GM18907 (cell line): ENCODE results near the gene SLC2A10.

Source experiments
- ATAC-seq: cut with Tn5 transposase; IDR thresholded peaks from one replicate; pipeline ENCODE4 v1.9.1; 2021; ENCODE audit warnings: mild to moderate bottlenecking, moderate library complexity; ENCODE audit not compliant: unreplicated experiment

SLC2A10 gene

DNA sequence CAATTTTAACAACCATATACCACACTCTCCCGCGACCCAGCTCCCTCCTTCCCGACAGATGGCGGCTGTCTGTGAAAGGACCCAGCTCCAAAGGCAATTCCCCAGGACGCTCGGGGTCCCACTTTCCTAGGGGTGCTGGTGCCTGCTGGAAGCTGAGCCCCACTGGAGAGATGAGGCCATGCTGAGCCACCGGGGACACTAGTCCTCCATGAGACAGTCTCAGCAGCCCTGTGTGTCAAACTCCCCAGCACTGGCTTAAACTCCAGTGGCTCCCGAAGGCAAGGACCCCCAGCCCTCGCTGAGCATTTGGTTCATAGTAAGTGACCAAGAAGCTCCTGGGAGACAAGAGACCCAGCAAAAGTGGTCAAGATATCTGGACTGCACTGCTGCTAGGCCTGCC, 52.1 kb downstream of the SLC2A10 start:
- no peak for ATAC-seq

DNA sequence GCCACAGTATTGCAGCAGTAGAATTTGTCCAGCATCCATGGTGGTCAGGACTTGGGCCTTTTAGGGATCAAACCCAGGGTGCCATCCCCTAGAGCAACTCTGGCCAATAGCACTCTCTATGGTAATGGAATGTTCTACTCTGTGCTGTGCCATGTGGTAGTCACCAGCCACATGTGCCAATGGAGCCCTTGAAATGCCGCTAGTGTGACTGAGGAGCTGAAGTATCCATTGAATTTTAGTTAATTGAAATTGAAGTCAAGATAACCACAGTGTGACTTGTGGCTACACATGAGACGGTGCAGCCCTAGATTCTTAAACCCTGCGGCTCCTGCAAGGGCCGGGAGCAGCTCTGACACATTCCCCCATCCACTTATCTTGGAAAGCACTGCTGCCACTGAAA, 54.6 kb downstream of the SLC2A10 start:
- no peak for ATAC-seq

DNA sequence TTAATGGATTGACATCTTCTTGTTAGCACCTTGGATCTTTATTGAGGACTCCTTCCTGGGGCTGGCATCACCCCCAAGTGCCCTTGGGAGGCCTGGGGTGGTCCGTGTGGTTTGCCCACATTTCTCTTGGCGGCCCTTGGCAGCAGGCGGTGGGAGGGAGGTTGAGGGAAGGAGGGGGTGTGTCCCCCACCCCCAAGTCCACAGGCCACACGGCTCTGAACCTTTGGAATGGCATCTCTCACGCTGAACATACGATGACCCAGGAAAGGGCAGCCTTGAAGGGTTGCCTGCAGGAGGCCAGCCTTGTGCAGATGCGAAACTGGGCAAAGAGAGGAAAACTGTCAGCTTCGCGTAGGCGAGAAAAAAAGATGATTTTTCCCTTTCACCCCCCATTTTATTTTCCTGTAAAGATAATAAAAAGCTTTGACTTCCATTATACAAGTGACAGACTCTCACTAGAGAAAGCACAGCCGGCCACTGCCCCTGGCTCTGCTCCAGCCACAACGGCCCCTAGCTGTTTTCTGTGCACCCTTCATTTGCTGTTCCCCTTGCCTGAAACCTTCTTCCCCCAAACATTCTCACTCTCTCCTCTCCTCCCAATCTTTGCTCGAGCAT, 56.2 kb downstream of the SLC2A10 start:
- no peak for ATAC-seq

DNA sequence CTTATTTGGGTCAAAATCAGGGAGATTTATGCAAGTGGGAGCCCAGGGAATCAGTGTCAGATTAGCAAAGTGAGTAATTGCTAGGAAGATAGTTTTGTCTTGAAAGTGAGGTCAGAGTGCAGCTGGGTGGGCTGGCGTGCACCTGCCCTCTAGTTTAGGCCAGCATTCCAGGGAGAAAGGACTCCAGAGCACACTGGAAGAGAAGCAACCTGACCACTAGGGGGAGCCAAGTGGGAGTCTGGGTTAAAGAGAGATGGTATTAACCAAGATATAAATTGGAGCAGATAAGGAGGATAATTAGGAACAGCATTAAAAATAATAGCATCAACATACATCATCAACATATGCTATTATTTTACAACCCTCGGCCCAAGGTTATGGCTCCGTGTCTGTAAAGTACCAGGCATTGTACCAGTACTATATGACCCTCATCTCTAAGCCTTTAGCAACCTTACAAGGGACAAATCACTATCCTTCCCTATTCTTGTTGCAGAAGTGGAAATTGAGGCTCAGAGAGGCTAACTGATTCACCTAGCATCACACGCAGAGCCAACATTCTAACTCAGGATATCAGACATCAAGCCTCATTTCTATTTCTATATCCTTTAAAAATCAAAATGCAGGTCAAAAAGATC, 57.8 kb downstream of the SLC2A10 start:
- ATAC-seq = no peak

DNA sequence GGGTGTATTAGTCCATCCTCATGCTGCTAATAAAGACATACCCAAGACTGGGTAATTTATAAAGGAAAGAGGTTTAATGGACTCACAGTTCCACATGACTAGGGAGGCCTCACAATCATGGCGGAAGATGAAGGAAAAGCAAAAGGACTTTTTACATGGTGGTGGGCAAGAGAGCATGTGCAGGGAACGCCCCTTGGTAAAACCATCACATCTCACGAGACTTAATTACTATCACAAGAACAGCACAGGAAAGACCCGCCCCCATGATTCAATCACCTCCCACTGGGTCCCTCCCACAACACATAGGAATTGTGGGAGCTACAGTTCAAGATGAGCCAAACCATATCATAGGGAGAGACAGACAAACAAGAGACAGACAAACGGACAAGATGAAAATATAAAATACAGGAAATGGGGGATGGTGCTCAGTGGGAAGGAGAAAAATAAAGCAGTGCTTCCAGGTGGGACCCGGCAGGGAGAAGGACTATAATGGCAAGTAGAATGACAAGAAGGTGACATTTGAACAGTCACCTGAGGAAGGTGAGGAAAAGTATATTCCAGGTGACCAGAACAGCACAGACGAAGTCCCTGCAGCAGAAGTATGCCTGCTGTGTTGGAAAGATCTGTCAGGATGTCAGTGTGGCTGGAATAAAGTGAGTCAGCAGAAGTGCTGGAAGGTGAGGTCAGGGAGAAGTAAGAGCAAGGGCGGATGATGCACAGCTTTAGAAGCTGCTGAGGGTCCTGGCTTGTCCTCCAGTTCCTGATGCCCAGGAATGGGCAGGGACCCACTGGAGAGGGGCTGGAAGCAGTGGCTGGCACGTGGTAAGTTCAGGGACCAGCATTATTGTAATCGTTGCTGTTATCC, 61.1 kb downstream of the SLC2A10 start:
- no peak for ATAC-seq

DNA sequence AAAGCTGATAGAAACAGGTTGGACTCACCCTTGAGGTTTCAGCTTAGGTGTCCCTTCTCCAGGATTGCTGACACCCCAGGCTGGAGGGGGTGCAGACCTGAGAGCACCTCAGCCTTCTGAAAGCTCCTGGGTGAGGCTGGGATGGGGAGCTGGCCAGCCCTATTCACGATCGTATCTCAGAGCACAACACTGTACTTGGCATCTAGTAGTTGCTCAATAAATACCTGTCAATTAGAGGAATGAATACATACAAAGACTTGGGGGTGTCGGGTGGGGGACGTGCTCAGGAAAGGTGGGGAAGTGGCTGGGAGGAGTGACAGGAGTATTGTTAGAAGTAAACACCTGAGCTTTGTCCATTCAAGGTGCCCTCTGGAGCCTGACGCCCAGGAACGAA, 61.7 kb downstream of the SLC2A10 start:
- ATAC-seq = no peak

DNA sequence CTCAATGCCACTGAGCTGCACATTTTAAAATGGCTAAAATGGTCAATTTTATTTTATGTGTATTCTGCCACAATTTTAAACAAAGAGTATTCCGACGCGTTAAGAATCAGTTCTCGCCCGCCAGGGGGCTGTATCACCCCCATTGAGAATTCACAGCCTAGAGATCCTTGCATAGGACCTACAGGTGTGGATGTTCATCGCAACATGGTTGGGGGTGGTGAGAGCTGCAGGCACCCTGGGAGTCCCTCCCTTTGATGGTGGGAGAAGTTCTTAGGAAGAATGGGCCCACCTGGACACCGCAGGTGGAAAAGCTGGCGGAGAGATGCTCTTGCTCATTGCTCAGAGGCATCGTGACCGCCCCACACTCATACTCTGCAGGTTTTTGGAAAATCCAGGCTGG, 63.5 kb downstream of the SLC2A10 start:
- ATAC-seq = no peak

DNA sequence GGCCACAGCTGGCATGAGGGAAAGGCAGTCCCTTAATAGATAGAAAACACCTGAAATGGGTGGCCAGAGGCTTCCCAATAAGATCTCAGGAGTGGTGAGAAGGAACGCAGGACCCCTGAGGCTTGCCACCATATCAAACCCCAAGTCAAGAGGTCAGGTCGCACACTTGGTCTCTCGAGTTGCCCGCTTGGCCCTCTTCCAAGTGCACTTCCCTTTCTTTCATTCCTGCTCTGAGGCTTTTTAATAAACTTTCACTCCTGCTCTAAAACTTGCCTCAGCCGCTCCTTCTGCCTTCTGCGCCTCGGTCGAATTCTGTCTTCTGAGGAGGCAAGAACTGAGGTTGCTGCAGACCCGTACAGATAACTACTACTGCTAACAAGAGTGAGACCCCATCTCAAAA, 64.2 kb downstream of the SLC2A10 start:
- no peak for ATAC-seq

DNA sequence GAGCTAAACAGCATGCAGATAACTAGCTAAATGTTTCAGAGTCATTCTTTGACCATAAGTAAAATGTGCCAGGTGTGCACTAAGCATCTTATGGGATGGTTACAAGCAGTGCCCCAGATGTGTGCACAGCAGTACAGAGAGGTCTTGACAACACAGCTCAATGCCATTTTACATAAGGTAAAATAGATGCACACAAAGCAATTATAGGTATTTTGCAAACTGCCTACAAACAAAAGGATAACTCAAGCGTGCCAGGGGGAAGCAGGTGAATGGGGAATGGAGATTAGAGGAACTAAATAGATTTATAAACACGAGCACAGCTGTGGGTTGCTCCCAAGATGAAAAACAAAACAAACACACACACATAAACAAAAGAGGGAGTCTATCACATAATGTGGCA, 64.8 kb downstream of the SLC2A10 start:
- ATAC-seq = no peak

DNA sequence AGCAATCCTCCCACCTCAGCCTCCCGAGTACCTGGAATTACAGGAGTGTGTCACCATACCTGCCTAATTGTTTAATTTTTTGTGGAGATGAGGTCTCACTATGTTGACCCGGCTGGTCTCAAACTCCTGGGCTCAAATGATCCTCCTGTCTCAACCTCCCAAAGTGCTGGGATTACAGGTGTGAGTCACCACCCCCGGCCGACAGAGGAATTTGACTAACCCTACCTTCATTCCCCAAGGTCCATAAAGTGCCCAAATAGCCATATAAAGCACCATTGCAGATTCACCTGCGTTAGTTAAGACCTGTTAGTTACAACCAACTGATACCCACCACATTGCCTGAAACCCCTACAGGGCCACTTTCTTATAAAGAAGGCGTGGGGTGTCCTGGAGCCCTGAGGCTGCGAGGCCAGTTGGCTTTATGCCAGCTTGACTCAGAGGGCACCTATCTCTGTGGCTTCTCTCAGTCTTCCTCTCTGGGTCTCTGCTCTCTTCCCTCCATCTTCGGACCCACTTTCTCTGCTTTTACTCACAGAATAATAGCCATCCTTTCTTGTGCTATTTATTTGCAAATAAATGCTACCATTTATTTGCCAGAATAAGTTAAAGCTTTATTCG, 65.6 kb downstream of the SLC2A10 start:
- no peak for ATAC-seq

DNA sequence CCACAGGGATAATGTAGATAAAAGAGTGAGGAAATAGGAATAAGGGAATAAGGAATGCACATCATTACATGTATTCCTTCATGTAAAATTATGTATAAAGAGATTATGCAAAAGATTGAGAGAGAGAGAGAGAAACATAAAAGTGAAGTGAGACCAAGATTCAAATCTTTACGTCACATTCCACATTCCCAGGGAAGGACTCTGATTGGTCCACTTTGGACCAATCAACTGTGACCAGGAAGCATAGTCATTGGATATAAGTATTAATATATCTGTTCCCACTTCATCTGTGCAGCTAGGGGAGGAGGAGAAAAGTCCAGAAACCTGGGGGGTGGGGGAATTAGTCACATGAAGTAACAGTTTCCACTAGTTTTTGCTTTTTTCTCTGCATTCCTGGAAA, 66.4 kb downstream of the SLC2A10 start:
- ATAC-seq = no peak

DNA sequence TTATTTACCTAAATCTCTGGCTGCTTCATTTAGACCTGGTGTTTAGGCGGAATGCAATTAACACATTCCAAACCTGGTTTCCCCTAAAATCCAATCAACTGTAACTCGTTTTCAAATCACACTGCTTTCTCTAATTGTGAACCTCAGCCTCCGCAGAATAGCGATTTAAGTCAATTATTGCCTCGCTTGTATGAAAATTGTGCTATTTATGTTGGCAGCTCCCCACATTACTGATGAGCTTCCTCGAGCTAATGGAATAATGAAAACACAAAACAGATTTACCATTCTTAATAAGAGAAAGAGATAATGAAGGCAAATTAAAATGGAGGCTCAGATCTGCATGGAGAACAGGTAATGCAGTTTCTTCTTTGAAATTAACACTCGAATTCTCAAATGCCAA, 67.9 kb downstream of the SLC2A10 start:
- no peak for ATAC-seq

DNA sequence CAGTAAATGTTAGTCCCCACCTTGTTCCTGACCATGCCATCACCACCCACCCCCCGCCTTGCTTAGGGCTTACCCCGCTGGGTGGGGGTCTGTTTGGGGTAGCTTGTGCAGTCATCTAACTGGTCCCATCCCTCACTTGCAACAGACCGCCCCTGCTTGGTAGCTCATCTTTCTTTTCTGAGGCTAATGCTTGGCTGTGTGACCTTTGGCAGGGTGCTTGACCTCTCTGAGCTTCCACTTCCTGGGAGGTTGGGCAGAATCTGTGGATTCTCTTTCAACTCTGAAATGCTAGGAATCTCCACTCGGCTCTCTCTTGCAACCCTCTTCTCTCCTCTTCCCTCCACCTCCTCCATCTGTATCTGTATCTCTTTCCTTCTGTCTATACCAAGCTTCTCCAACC, 70.4 kb downstream of the SLC2A10 start:
- ATAC-seq = no peak

DNA sequence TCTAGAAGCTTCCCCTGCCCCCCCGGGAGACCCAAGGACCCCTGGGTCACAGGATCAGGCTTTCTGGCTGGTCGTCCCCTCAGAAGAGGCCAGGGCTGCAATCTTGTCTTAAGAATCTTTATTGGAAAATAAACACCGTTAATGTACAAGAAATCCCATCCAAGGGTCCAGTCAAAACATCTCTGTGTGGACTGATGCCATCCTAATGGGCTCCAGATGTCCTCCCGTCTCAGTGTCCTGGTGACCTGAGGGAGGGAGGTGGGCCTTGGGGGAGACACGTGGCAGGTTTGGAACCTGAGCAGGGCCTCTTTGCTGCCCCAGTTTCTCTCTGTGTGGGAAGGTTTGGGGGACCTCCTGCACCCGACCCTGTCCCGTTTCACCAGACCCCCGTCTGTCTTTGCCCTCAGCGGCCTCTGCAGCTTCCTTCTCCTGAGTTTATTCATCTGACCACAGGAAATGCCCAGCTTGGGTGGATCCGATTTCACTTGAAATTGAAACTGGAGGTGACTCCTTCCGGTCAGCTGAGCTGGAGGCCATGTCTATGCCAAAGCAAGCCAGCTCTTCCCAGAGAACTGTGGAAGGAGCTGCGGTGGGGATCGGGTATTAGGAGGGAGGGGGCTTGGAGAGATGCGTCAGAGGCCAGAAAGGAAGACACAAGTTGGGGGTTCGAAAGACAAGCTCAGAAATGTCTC, 75.1 kb downstream of the SLC2A10 start:
- ATAC-seq = no peak
